HUES64 (cell line): ENCODE measurements around the gene PUS7L.
"Not testable (repeated sequence)": the region's sequence is repeated elsewhere in the genome, so short reads cannot be mapped to it uniquely, and the experiment has no call there.

Experiments
- H3K27ac ChIP-seq: 2 replicates; pipeline ENCODE4 v1.7.0; 2013; ENCODE audit warnings: low read depth, low read length, inconsistent platforms
- H3K27me3 ChIP-seq: 2 replicates; pipeline ENCODE4 v1.6.1; 2013; ENCODE audit warnings: mild to moderate bottlenecking, low read length; ENCODE audit not compliant: insufficient read depth
- H3K36me3 ChIP-seq: 2 replicates; pipeline ENCODE4 v1.6.1; 2013; ENCODE audit warnings: mild to moderate bottlenecking, low read length; ENCODE audit not compliant: insufficient read depth
- H3K4me1 ChIP-seq: 2 replicates; pipeline ENCODE4 v1.6.1; 2013; ENCODE audit warnings: mild to moderate bottlenecking, low read length, moderate library complexity; ENCODE audit not compliant: insufficient read depth
- H3K4me3 ChIP-seq: 2 replicates; pipeline ENCODE4 v1.5.1; 2013; ENCODE audit warnings: mild to moderate bottlenecking, low read length, moderate library complexity
- H3K9ac ChIP-seq: 2 replicates; pipeline ENCODE4 v1.6.1; 2013; ENCODE audit warnings: mild to moderate bottlenecking, low read depth, low read length
- H3K9me3 ChIP-seq: 2 replicates; pipeline ENCODE4 v1.6.1; 2013; ENCODE audit warnings: low read depth, low read length; ENCODE audit not compliant: insufficient read depth
- WGBS: fragments of 150-250, 120-280 bp; methylation state at CpG from one replicate; pipeline ENCODE4 v1.1.7; 2013; ENCODE audit warnings: missing lambda C conversion rate; 5-methylcytosine and 5-hydroxymethylcytosine counted together

PUS7L gene

DNA sequence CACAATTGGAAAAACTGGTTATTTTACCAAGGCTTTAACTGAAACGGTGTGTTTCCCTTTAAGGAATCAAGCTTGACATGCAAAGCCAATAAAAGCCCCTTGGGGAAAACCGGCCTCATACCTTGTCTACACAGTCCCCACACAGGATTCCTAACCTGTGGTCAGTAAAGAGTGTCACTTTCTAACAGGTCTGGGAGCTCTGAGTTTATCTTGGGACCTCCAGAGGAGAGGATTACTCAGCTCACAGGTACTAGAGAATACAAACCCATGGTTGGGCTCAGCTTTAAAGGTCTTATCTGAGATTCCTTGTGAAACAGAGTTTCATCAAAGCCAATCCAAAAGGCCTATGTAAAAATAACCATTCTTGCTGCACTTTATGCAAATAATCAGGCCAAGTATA lies 54.8 kb downstream of the PUS7L start:
- H3K27ac ChIP-seq, H3K27me3 ChIP-seq, H3K4me1 ChIP-seq, H3K9ac ChIP-seq, H3K9me3 ChIP-seq, H3K4me3 ChIP-seq, H3K36me3 ChIP-seq: not testable (repeated sequence)
- WGBS, result 78% methylated on average over 2 of the region's 2 CpGs

DNA sequence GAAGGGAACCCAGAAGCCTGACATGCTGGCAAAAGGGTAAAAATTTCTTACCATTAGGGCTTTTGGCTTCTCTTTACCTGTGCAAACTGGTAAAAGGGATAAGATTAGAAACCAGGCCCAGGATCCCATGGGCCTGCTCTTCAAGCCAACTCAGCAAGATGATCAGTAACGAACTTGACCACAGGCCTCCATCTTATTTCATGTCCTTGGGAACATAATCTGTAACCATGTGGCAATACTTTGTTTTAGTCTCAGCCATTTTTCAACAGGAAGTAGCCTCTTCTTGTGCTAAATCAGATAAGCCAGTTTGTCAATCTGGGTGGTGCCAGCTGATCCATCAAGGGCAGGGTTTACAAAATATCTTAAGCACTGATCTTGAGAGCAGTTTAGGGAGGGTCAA lies 57.4 kb downstream of the PUS7L start:
- not testable (repeated sequence) for H3K36me3 ChIP-seq, H3K4me3 ChIP-seq, H3K9ac ChIP-seq, H3K27me3 ChIP-seq, H3K9me3 ChIP-seq, H3K27ac ChIP-seq, H3K4me1 ChIP-seq
- whole genome bisulfite sequencing, result 94% methylated on average over 1 of the region's 1 CpG

DNA sequence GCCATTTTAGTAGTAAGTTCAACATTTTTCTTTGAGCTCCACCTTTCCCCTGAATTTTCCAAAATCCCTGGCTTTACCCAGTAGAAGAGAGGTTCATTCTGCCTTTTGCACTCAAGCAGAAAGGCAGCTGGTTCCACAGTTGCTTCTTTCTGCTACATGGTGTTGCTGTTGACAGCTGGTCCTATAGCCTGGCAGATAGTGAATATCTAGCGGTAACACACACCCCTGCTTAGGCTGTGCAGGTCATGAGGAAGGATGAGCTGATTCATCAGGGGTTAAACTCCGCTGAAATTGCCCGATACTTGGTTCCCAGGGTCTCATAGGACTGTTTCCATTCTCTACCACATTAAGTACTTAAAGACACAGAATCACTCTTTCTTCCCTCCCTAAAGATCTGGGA lies 62.4 kb downstream of the PUS7L start:
- H3K4me1 ChIP-seq, result 0 out of 2 replicates have a peak, but pooled peaks cover 3% of the 10 kb centered on the region
- no peak overlapping the region for H3K27ac ChIP-seq
- no peaks in the 10 kb centered on the region for H3K27me3 ChIP-seq
- no peak overlapping the region for H3K4me3 ChIP-seq
- H3K9me3 ChIP-seq, result no peaks in the 10 kb centered on the region
- WGBS, result 87% methylated on average over 3 of the region's 3 CpGs
- no peaks in the 10 kb centered on the region for H3K36me3 ChIP-seq
- no peak overlapping the region for H3K9ac ChIP-seq

DNA sequence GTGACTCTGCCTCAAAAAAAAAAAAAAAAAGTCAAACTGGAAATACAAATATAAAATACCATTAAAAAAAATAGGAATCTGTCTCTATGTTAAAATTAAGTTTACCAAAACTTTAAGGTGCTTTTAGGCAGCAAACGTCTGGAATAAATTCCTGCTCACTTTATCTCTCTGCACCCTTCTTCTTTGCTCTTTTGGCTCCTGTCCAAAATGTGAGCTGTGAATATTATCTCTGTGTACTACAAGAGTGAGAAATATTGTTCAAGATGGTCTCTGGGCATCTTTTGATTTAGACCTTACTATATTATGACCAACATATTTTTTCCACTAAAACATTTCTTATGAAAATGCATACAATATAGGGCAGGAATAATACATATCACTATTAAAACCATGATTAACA lies 63.7 kb downstream of the PUS7L start:
- no peak overlapping the region for H3K9ac ChIP-seq
- no peaks in the 10 kb centered on the region for H3K9me3 ChIP-seq
- no peaks in the 10 kb centered on the region for H3K27me3 ChIP-seq
- H3K4me1 ChIP-seq, result 0 out of 2 replicates have a peak, but pooled peaks cover 3% of the 10 kb centered on the region
- H3K36me3 ChIP-seq, result no peaks in the 10 kb centered on the region
- 100% methylated on average over 1 of the region's 1 CpG for WGBS
- no peak overlapping the region for H3K27ac ChIP-seq
- H3K4me3 ChIP-seq, result no peak overlapping the region

DNA sequence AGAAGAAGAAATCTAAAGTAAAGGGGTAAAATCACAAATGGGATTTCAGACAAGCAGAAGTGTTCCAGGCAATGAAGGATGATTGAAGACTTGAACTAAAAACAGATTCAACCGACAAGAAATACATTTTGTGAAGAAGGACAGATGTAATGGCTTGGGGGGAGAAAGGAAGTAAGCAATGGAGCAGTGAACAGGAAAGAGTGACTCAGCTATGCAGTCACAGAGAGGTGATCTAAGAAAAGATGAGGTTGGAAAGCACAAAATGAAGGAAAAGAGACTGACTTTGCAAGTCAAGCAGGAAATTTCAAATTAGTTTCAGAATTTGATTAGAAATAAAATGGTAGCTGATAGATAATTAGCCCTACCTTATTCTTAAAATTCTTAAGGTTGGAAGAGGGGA lies 66.5 kb downstream of the PUS7L start:
- Histone ChIP-seq H3K9me3 (no peaks in the 10 kb centered on the region), H3K27ac (no peak overlapping the region), H3K4me1 (0 out of 2 replicates have a peak, but pooled peaks cover 3% of the 10 kb centered on the region), H3K36me3 (no peaks in the 10 kb centered on the region), H3K4me3 (no peak overlapping the region), H3K27me3 (no peaks in the 10 kb centered on the region), H3K9ac (no peak overlapping the region)
- WGBS, result 79% methylated on average over 1 of the region's 1 CpG

DNA sequence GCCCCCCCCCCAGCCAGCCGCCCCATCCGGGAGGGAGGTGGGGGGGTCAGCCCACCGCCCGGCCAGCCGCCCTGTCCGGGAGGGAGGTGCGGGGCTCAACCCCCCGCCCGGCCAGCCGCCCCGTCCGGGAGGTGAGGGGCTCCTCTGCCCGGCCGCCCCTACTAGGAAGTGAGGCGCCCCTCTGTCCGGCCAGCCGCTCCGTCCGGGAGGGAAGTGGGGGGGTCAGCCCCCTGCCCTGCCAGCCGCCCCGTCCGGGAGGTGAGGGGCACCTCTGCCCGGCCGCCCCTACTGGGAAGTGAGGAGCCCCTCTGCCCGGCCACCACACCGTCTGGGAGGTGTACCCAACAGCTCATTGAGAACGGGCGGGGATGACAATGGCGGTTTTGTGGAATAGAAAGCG lies 73.1 kb downstream of the PUS7L start:
- not testable (repeated sequence) for H3K9me3 ChIP-seq, H3K4me3 ChIP-seq, H3K36me3 ChIP-seq, H3K27me3 ChIP-seq, H3K27ac ChIP-seq, H3K9ac ChIP-seq
- 97% methylated on average over 30 of the region's 30 CpGs for WGBS
- peaks cover 13% of the 10 kb centered on the region; the same call in 1 of the 2 replicates for H3K4me1 ChIP-seq

DNA sequence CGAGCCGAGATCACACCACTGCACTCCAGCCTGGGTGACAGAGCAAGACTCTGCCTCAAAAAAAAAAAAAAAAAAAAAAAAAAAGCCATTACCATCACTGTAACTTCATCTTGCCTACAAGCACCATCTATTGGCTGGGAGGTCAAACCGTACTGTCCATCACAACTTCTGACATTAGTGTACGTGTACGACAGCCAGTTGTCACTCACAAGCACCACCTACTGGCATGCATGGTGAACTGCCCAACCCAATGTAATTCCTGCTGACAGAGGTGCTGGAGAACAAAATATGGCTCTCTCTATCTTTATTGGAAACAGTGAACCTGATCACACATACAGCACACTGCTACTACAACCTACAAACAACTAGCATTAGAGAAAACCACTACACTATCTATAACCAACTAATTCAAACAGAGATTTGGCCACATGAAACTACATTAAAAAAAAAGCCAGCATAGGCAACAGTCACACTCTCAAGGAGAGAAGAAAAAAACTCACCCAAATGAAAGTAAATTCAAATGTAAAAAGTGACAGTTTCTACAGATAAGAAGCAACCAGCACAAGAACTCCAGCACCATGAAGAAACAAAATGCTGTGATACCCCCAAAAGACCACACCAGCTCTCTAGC lies 82.3 kb downstream of the PUS7L start:
- no peaks in the 10 kb centered on the region for H3K27me3 ChIP-seq
- no peak overlapping the region for H3K4me3 ChIP-seq
- no peaks in the 10 kb centered on the region for H3K9me3 ChIP-seq
- H3K4me1 ChIP-seq, result peaks cover 4% of the 10 kb centered on the region; the same call in 1 of the 2 replicates
- H3K9ac ChIP-seq, result no peak overlapping the region
- H3K27ac ChIP-seq, result no peak overlapping the region
- no peaks in the 10 kb centered on the region for H3K36me3 ChIP-seq
- 71% methylated on average over 5 of the region's 5 CpGs for WGBS

DNA sequence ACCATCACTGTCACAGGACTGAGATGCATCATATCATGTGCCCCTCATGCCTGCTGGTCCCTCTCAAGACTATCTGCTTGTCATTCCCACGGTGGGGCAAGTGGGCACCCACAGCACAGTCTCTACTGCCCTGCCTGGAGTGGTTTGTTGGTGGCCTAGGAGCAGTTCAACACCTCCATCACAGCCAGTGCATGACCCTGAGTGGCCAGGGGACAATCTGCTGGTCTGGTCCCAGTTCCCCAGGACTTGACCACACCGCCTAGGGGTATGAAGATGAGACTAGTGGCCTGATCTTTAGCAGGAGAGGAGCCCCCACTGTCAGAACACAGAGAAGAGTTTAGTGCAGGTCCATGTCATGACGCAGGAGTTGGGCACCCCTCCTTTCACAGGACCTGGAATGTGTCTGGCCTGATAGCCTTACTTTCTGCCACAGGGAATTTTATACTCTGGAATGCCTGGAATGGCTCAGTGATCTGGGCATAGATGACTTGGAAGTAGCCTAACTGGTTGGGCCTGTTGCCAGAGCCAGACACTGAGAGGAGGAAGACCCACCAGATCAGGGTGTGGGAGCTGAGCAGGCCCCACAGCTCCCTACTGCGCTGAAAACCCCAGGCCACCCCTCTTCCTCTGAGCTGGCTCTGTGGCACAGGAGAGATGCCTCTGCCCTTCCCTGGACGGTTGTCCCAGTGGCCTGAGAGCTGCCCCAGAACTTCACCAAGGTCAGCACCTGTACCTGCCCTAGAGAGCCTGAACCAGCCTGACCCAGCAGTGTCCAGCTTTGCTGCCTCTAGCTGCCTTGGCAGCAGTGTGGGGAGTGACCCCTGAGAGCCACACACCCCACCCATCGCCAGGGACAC lies 83.3 kb downstream of the PUS7L start:
- Histone ChIP-seq H3K9ac (no peak overlapping the region), H3K4me3 (no peak overlapping the region), H3K27ac (no peak overlapping the region), H3K9me3 (no peaks in the 10 kb centered on the region), H3K27me3 (no peaks in the 10 kb centered on the region), H3K36me3 (no peaks in the 10 kb centered on the region), H3K4me1 (no peaks in the 10 kb centered on the region)
- 88% methylated on average over 6 of the region's 6 CpGs for WGBS

DNA sequence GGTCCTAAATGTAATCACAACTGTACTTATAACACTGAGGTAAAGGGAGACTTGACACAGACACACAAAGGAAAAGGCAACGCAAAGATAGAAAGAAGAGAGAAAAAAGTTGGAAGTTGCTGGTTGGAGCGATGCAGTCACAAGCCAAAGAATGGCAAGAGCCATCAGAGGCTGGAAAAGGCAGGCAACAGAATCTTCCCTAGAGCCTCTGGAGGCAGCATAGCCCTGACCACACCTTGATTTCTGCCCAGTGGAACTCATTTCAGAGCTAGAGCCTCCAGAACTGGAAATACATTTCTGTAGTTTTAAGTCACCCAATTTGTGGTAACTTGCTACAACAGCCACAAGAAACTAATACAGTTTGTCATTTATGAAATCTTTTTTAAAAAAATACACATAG lies 89.2 kb downstream of the PUS7L start:
- Histone ChIP-seq H3K9me3 (no peaks in the 10 kb centered on the region), H3K4me3 (no peak overlapping the region), H3K9ac (no peak overlapping the region), H3K4me1 (no peaks in the 10 kb centered on the region), H3K27ac (no peak overlapping the region), H3K27me3 (no peaks in the 10 kb centered on the region), H3K36me3 (no peaks in the 10 kb centered on the region)
- 92% methylated on average over 2 of the region's 2 CpGs for WGBS
